ENCODE measurements around the gene CLASP1. TPM values are rescaled to one million over a fixed set of nuclear protein-coding genes. Genes with fewer than 3 reads are reported as not detected.

Gene CLASP1
- total and polyA plus RNA-seq, 2 donors (not counting 3 experiments of a cell fraction or from before 2014, with no cell fraction given): 10.0 to 57.9 TPM

DNA sequence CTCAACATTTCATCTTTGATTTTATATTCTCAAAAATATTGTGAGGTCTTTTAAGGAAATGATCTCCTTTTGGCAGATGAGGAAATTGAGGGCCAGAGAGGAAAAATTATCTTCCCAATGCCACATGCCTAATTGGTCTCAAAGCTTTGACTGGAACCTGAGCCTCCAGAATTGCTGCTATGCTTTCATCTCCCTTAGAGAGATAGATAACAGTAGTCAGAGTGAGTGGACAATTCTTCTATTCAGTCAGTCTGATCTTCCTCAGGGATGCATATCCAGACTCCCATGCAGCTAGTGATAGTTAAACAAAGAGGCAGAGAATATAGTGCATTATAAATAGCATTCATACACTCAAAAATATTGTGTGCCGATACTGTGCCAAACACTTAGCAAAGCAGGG is 3.8 kb upstream of the CLASP1 start:
- BruUV-seq (replicated peaks): no TSS peak
- TF ChIP-seq FOS (IDR thresholded peaks at IDR 0.05; ENCODE audit: borderline replicate concordance, insufficient read depth, low read length): no peak
- TF ChIP-seq EZH2 (IDR thresholded peaks at IDR 0.05; ENCODE audit: borderline replicate concordance, low read depth, low read length, severe bottlenecking): no peak
- no peak for TF ChIP-seq JUN (IDR thresholded peaks at IDR 0.05; ENCODE audit: borderline replicate concordance, insufficient read depth, insufficient read length, low read depth)
- no peak for TF ChIP-seq POLR2AphosphoS5 (IDR thresholded peaks at IDR 0.05; ENCODE audit: insufficient read depth, low read depth, low read length)
- no peak for TF ChIP-seq MAX (IDR thresholded peaks at IDR 0.05; ENCODE audit: insufficient read depth, insufficient read length)
- no peak for TF ChIP-seq POLR2A (IDR thresholded peaks at IDR 0.05; ENCODE audit: low read depth, low read length)
- no peak for TF ChIP-seq MYC (IDR thresholded peaks at IDR 0.05; ENCODE audit: low read depth, low read length)
- TF ChIP-seq CTCF (IDR thresholded peaks at IDR 0.05; ENCODE audit: extremely low read depth in 1 of 2, insufficient read depth in 1 of 2, low read depth in 1 of 2, low read length in 2 of 2): no peak
- TF ChIP-seq GATA2 (IDR thresholded peaks at IDR 0.05; ENCODE audit: insufficient read depth, insufficient read length, low read depth, low read length): no peak
- Histone ChIP-seq H2AFZ (ENCODE audit: low read depth, low read length) (no peak overlapping the region), H3K9me1 (replicated peaks; ENCODE audit: control insufficient read depth, extremely low read depth, insufficient read depth, low read length) (no peaks in the 10 kb centered on the region), H3K9ac (replicated peaks; ENCODE audit: extremely low read depth, insufficient read depth, low read length) (no peak overlapping the region), H3K79me2 (ENCODE audit: control insufficient read depth, insufficient read depth, low read length) (peaks cover 25% of the 10 kb centered on the region), H3K27ac (ENCODE audit: insufficient read depth, low read depth, low read length) (no peak overlapping the region), H4K20me1 (replicated peaks; ENCODE audit: control insufficient read depth, extremely low read depth, insufficient read depth, low read length) (no peaks in the 10 kb centered on the region), H3K4me3 (replicated peaks in 1 of 3; ENCODE audit: insufficient read depth in 1 of 3, low read depth in 1 of 3, low read length in 3 of 3) (no peak overlapping the region), H3K4me1 (ENCODE audit: control insufficient read depth, extremely low read depth, insufficient read depth, low read length) (peaks cover 11% of the 10 kb centered on the region), H3K27me3 (ENCODE audit: control insufficient read depth in 2 of 2, insufficient read depth in 2 of 2, low read length in 2 of 2) (no peaks in the 10 kb centered on the region), H3K9me3 (replicated peaks; ENCODE audit: control insufficient read depth, insufficient read depth, low read length) (no peaks in the 10 kb centered on the region), H3K4me2 (ENCODE audit: insufficient read depth, low read length) (no peak overlapping the region), H3K36me3 (ENCODE audit: control insufficient read depth in 2 of 2, extremely low read depth in 1 of 2, insufficient read depth in 2 of 2, low read length in 2 of 2) (no peaks in the 10 kb centered on the region)
- POLR2A ChIA-PET: no interaction called here
- CTCF ChIA-PET: no interaction called here
- dilution Hi-C loops (cut with MboI; ENCODE audit: extremely low pct_ligation_motif_present, low sequenced_read_pairs): no loop called here
- FAIRE-seq (no peak), DNase-seq (ENCODE audit: low read depth, low spot score) (no peak)
- intact Hi-C loops (cut with micrococcal nuclease): no loop called here

Measured in endothelial cell of umbilical vein (primary cell).